A549 (cell line): ENCODE data around the gene GNA12. TPM values are rescaled to one million over a fixed set of nuclear protein-coding genes. Genes with fewer than 3 reads are reported as not detected.

ENCODE experiments used
- ATAC-seq, 2 experiments: fragments of 200-7000 bp in 1 of 2; fragments of >200 bp in 1 of 2; cut with Nextera tagmentation in 1 of 2; cut with Tn5 transposase in 1 of 2; 3 replicates each; pipeline versions ENCODE4 v1.8.0 to v1.9.1; 2018 to 2020; ENCODE audit warnings: mild to moderate bottlenecking in 1 of 2, moderate library complexity in 1 of 2
- CTCF ChIA-PET: fragments of 300-600 bp; sonication (Branson Sonifier 250); formaldehyde crosslinking; extraction: SDS; loops from one replicate; lab custom pipeline; 2021; ENCODE audit warnings: antibody characterized with exemption, inconsistent platforms; lab: Yijun Ruan, JAX
- POLR2A ChIA-PET: fragments of 350-600 bp; formaldehyde crosslinking; extraction: SDS; loops from one replicate; lab custom pipeline; 2021; ENCODE audit warnings: antibody characterized with exemption, inconsistent platforms; lab: Yijun Ruan, JAX
- DNase-seq, 2 experiments: peaks; one replicate each; pipeline versions ENCODE4 v3.0.0 to v3.0.0-alpha.2; 2011 to 2016; ENCODE audit warnings: low read depth in 1 of 2, low spot score in 1 of 2
- FAIRE-seq: peaks from 2 replicates; lab custom pipeline; 2011; peaks lifted over from hg19 to GRCh38; lab: Jason Lieb, UNC
- H3K27ac ChIP-seq, 2 experiments: fragments of >200 bp; sonication (Bioruptor Twin); formaldehyde crosslinking; 3 replicates each; pipeline ENCODE4 v1.5.1; 2016 to 2017
- H3K4me1 ChIP-seq: fragments of >200 bp; sonication (Bioruptor Twin); formaldehyde crosslinking; 3 replicates; pipeline ENCODE4 v1.6.1; 2016
- H3K4me2 ChIP-seq: fragments of >200 bp; sonication (Bioruptor Twin); formaldehyde crosslinking; 3 replicates; pipeline ENCODE4 v1.6.1; 2016
- H3K4me3 ChIP-seq: fragments of >200 bp; sonication (Bioruptor Twin); formaldehyde crosslinking; 3 replicates; pipeline ENCODE4 v1.5.1; 2016
- H3K9me3 ChIP-seq: fragments of >200 bp; sonication (Bioruptor Twin); formaldehyde crosslinking; 3 replicates; pipeline ENCODE4 v1.6.1; 2016
- BHLHE40 ChIP-seq: IDR thresholded peaks from 2 replicates; pipeline ENCODE4 v1.6.1; 2012; ENCODE audit warnings: low read depth, low read length, inconsistent platforms
- CBX8 ChIP-seq: fragments of 200-600 bp; sonication (generic); IDR thresholded peaks from 2 replicates; pipeline ENCODE4 v1.6.1; 2016
- CHD2 ChIP-seq: fragments of 150-350 bp; IDR thresholded peaks from 2 replicates; pipeline ENCODE4 v1.6.1; 2014; ENCODE audit warnings: low read length; ENCODE audit not compliant: partially characterized antibody
- CHD4 ChIP-seq: fragments of 200-600 bp; sonication (generic); IDR thresholded peaks from 2 replicates; pipeline ENCODE4 v1.6.1; 2016; ENCODE audit warnings: antibody characterized with exemption, mild to moderate bottlenecking, borderline replicate concordance
- EP300 ChIP-seq, 2 experiments: fragments of >200 bp; sonication (Bioruptor Twin); formaldehyde crosslinking; IDR thresholded peaks; 2 replicates in 1 of 2; 3 replicates in 1 of 2; pipeline ENCODE4 v1.6.1; 2016 to 2017
- HDAC2 ChIP-seq: fragments of 200-600 bp; sonication (generic); IDR thresholded peaks from 2 replicates; pipeline ENCODE4 v1.6.1; 2016
- HEYL ChIP-seq: fragments of 250-450 bp; sonication (Bioruptor Pico); IDR thresholded peaks from 2 replicates; pipeline ENCODE4 v1.8.0; 2021; ENCODE audit warnings: mild to moderate bottlenecking, moderate library complexity
- HOXA7 ChIP-seq: fragments of 250-450 bp; sonication (Bioruptor Pico); IDR thresholded peaks from 2 replicates; pipeline ENCODE4 v1.5.0; 2020; ENCODE audit warnings: mild to moderate bottlenecking, moderate library complexity
- JUNB ChIP-seq: fragments of >200 bp; sonication (Bioruptor Twin); formaldehyde crosslinking; IDR thresholded peaks from 2 replicates; pipeline ENCODE4 v1.6.1; 2016
- MAFK ChIP-seq: fragments of 450-650 bp; IDR thresholded peaks from 2 replicates; pipeline ENCODE4 v1.6.1; 2014; ENCODE audit not compliant: partially characterized antibody
- MAZ ChIP-seq: fragments of 150-350 bp; IDR thresholded peaks from 2 replicates; pipeline ENCODE4 v1.6.1; 2014; ENCODE audit warnings: antibody characterized with exemption, low read depth, low read length, borderline replicate concordance
- MYC ChIP-seq: IDR thresholded peaks from 2 replicates; pipeline ENCODE4 v1.6.1; 2012; ENCODE audit warnings: mild to moderate bottlenecking, inconsistent platforms, low read length, improper control_type of control experiment, borderline replicate concordance
- NPAS2 ChIP-seq: fragments of 250-450 bp; sonication (Bioruptor Pico); IDR thresholded peaks from 2 replicates; pipeline ENCODE4 v1.8.0; 2022; ENCODE audit warnings: mild to moderate bottlenecking, moderate library complexity, borderline replicate concordance
- PHF8 ChIP-seq: fragments of 200-600 bp; sonication (generic); IDR thresholded peaks from 2 replicates; pipeline ENCODE4 v1.6.1; 2016; ENCODE audit warnings: low read depth, mild to moderate bottlenecking, antibody characterized with exemption, moderate library complexity, borderline replicate concordance
- POLR2AphosphoS2 ChIP-seq: conservative IDR thresholded peaks from 2 replicates; pipeline ENCODE4 v1.6.1; 2012; ENCODE audit warnings: low read length, improper control_type of control experiment, inconsistent platforms
- RARB ChIP-seq: fragments of 250-450 bp; sonication (Bioruptor Pico); IDR thresholded peaks from 2 replicates; pipeline ENCODE4 v1.8.0; 2021; ENCODE audit warnings: mild to moderate bottlenecking, moderate library complexity
- RCOR1 ChIP-seq: fragments of 150-350 bp; IDR thresholded peaks from 2 replicates; pipeline ENCODE4 v1.6.1; 2014; ENCODE audit warnings: antibody characterized with exemption, low read length, low read depth
- RFX5 ChIP-seq: fragments of 450-650 bp; IDR thresholded peaks from 2 replicates; pipeline ENCODE4 v1.7.1; 2014; ENCODE audit warnings: antibody characterized with exemption, mild to moderate bottlenecking, moderate library complexity
- SREBF2 ChIP-seq: fragments of 450-650 bp; IDR thresholded peaks from 2 replicates; pipeline ENCODE4 v1.6.1; 2014; ENCODE audit warnings: mild to moderate bottlenecking, moderate library complexity
- ZFP36 ChIP-seq: fragments of 450-650 bp; IDR thresholded peaks from 2 replicates; pipeline ENCODE4 v1.6.1; 2014; ENCODE audit warnings: borderline replicate concordance; ENCODE audit not compliant: partially characterized antibody
- ZNF302 ChIP-seq: fragments of 250-450 bp; sonication (Bioruptor Pico); IDR thresholded peaks from 2 replicates; pipeline ENCODE4 v1.9.0; 2021; ENCODE audit warnings: inconsistent platforms, mild to moderate bottlenecking, moderate library complexity
- ZSCAN20 ChIP-seq: fragments of 250-450 bp; sonication (Bioruptor Pico); IDR thresholded peaks from 2 replicates; pipeline ENCODE4 v1.8.0; 2022; ENCODE audit warnings: mild to moderate bottlenecking, moderate library complexity
- WGBS: methylation state at CpG from one replicate; pipeline ENCODE4 v1.1.6; 2017; ENCODE audit errors: missing lambda C conversion rate; 5-methylcytosine and 5-hydroxymethylcytosine counted together
- polyA plus RNA-seq, 4 experiments: library from polyadenylated mRNA; depleted of rRNA in 3 of 4; stranded (reverse); fragments of >200 nt; fragmentation: RNase III in 1 of 4; extraction: RNeasy Plus Mini Kit Qiagen cat#74134 plus additional on column Dnase treatment in 1 of 4; gene quantifications; 2 replicates in 3 of 4; 3 replicates in 1 of 4; pipeline ENCODE4 v1.2.3, GENCODE V29; 2011 to 2017
- TF ChIP-seq, protein P1 (sequence below): fragments of 150-350 bp; IDR thresholded peaks from 2 replicates; pipeline ENCODE4 v1.6.1; 2014; ENCODE audit warnings: low read depth, mild to moderate bottlenecking, low read length

The GNA12 gene
- polyA plus RNA-seq, 2 of the 4 experiments (the other 2 are of a cell fraction), result 33.0 to 43.7 TPM

DNA sequence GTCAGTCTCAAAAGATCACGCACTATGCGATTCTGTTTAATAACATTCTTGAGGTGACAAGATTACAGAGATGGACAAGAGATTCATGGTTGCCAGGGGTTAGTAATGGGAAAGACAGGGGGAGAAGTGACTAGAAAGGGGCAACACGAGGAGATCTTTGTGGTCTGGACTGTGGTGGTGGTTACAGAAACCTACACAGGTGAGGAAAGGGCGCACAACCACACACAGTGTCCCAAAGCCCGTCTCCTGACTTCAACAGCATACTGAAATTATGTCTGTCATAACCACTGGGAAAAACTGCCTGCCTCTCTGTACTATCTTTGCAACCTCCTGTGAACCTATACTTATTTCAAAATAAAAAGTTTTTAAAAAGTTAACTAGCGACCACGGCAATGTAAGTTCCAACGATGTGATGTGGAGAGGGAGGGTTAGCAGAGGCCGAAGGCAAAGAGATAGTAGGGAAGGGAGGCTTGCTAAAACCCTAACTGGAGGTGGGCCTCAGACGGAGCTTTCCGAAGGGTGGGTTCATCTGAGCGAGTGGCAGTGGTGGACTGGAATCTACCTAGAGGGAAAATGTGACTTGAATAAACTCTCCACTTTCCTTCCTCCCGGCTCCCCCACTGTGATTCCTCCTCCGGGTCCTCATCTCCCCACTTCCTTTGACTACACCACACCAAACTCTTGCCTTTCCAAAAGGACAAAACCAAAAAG lies 43.7 kb downstream of the GNA12 start:
- Histone ChIP-seq H3K27ac (peak overlapping the region in 1 of 2 experiments; percentile 20; a peak in 1 of 6 replicates), H3K9me3 (no peaks in the 10 kb centered on the region), H3K4me1 (peaks cover 40% of the 10 kb centered on the region), H3K4me2 (no peak overlapping the region), H3K4me3 (no peak overlapping the region)
- ChIA-PET CTCF (interaction anchor here (1.2 to 1.8 kb wide), 2 partner anchors 21 to 37 kb away, joined by 3 to 5 read pairs; no protein-coding TSS in a partner anchor), POLR2A (interaction anchor here (0.8 kb wide), 1 partner anchor 20 kb away, joined by 5 read pairs; no protein-coding TSS in a partner anchor)
- TF ChIP-seq ZNF302 (CRISPR knock-in tag) (no peak), BHLHE40 (no peak), JUNB (no peak), EP300 (IDR thresholded peaks at IDR 0.05) (no peak), HOXA7 (CRISPR knock-in tag) (no peak), CBX8 (no peak), POLR2AphosphoS2 (no peak), RARB (no peak), CHD4 (no peak), HDAC2 (no peak), RCOR1 (no peak), SREBF2 (no peak), ZSCAN20 (CRISPR knock-in tag) (no peak), HEYL (CRISPR knock-in tag) (no peak), MAZ (no peak)
- 96% methylated on average over 14 of the region's 14 CpGs for WGBS
- no peak for DNase-seq
- ATAC-seq, result no peak
- FAIRE-seq, result no peak

DNA sequence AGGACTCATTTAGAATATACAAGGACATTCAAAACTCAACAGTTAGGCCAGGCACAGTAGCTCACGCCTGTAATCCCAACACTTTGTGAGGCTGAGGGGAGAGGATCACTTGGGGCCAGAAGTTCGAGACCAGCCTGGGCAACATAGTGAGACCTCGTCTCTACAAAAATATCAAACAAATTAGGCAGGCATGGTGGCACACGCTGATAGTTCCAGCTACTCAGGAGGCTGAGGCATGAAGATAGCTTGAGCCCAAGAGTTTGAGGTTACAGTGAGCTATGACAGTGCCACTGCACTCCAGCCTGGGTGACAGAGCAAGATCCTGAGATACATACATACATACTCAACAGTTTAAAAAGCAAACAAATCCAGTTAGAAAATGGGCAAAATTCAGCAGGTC lies 44.9 kb downstream of the GNA12 start:
- no peak for FAIRE-seq
- WGBS, result 95% methylated on average over 4 of the region's 4 CpGs
- H3K4me2 ChIP-seq, result no peak overlapping the region
- H3K4me3 ChIP-seq, result no peak overlapping the region
- no peaks in the 10 kb centered on the region for H3K9me3 ChIP-seq
- POLR2A ChIA-PET, result no interaction called here
- TF ChIP-seq MAFK (no peak), MYC (no peak), RARB (no peak), HOXA7 (CRISPR knock-in tag) (no peak), ZFP36 (no peak), SREBF2 (no peak), PHF8 (no peak), NPAS2 (CRISPR knock-in tag) (no peak)
- TF ChIP-seq, protein P1, sequence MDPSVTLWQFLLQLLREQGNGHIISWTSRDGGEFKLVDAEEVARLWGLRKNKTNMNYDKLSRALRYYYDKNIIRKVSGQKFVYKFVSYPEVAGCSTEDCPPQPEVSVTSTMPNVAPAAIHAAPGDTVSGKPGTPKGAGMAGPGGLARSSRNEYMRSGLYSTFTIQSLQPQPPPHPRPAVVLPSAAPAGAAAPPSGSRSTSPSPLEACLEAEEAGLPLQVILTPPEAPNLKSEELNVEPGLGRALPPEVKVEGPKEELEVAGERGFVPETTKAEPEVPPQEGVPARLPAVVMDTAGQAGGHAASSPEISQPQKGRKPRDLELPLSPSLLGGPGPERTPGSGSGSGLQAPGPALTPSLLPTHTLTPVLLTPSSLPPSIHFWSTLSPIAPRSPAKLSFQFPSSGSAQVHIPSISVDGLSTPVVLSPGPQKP, result no peak
- TF ChIP-seq, all 56 proteins: peak for 0
- H3K27ac ChIP-seq, result no peak overlapping the region
- ATAC-seq (no peak), DNase-seq (no peak)
- H3K4me1 ChIP-seq, result peaks cover 38% of the 10 kb centered on the region
- CTCF ChIA-PET, result interaction anchor here (0.8 to 1.8 kb wide), 3 partner anchors 22 to 66 kb away, joined by 3 to 5 read pairs (median 3); no protein-coding TSS in a partner anchor

DNA sequence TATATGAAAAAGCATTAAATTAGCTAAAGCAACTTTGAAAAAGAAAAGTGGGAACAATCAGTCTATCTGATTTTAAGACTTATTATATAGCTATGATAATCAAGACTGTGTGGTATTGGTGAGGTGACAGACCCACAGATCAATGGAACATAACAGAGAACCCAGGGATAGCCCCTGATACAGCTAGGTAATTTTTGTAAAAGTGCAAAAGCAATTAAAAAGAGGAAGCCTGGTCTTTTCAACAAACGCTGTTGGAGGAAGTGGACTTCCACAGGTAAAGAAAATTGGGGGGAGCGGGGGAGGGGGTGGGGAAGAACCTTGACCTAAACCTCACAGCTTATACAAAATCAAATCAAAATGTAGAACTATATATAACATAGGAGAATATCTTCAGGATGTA lies 45.4 kb downstream of the GNA12 start:
- H3K4me1 ChIP-seq, result peaks cover 32% of the 10 kb centered on the region
- TF ChIP-seq CHD2 (no peak), RFX5 (no peak)
- H3K4me2 ChIP-seq, result no peak overlapping the region
- H3K9me3 ChIP-seq, result no peaks in the 10 kb centered on the region
- ATAC-seq (no peak), FAIRE-seq (no peak), DNase-seq (no peak)
- 75% methylated on average over 2 of the region's 2 CpGs for WGBS
- CTCF ChIA-PET, result interaction anchor here (0.8 to 1.8 kb wide), 3 partner anchors 22 to 67 kb away, joined by 3 to 5 read pairs (median 3); no protein-coding TSS in a partner anchor
- no peak overlapping the region for H3K4me3 ChIP-seq
- POLR2A ChIA-PET, result no interaction called here
- no peak overlapping the region for H3K27ac ChIP-seq
